ENCODE data around the gene PRLH.

DNA sequence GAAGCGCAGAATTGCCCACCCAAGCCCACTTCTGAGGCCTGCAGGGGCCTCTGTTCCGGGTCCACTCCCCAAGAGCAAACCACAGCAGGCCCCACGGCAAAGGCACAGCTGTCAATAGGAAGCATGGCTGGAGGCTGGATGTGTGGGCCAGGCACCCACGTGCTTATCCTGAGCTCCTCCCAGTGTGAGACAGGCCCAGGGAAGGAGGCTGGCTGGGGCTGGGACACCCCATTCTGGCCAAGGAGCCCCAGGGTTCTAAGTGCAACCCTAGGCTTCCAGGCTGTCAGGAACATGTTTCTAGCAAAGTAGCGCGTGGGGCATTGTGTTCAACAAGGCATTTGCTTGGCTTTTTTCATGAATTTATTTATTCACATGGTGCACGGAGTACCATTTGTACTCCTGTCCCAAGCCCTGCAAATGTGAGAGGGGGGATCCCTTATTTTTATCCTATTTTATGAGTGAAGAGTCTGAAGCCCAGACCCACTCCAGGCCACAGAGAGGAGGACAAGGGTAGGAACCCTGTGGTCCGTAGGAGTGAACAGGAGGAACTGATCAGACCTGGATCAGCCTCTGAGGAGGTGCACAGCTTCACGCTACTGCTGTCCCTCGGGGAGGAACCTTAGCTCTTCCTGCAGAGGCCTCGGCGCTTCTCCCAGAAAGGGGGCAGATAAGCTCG is 30.3 kb downstream of the PRLH start:
- TF ChIP-seq, protein P1, sequence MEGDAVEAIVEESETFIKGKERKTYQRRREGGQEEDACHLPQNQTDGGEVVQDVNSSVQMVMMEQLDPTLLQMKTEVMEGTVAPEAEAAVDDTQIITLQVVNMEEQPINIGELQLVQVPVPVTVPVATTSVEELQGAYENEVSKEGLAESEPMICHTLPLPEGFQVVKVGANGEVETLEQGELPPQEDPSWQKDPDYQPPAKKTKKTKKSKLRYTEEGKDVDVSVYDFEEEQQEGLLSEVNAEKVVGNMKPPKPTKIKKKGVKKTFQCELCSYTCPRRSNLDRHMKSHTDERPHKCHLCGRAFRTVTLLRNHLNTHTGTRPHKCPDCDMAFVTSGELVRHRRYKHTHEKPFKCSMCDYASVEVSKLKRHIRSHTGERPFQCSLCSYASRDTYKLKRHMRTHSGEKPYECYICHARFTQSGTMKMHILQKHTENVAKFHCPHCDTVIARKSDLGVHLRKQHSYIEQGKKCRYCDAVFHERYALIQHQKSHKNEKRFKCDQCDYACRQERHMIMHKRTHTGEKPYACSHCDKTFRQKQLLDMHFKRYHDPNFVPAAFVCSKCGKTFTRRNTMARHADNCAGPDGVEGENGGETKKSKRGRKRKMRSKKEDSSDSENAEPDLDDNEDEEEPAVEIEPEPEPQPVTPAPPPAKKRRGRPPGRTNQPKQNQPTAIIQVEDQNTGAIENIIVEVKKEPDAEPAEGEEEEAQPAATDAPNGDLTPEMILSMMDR (IDR thresholded peaks at IDR 0.05), result no peak
- TF ChIP-seq POLR2A (IDR thresholded peaks at IDR 0.05), result no peak

Data from body of pancreas (tissue), 4 donors.